ENCODE data around the gene PLCB1. TPM values are rescaled to one million over a fixed set of nuclear protein-coding genes. Genes with fewer than 3 reads are reported as not detected.

Gene PLCB1
- total RNA-seq, 2 donors from 2014 or later, result 1.8 to 3.0 TPM

GRCh38 chr20:8510808-8511207 is 378.7 kb downstream of the PLCB1 start:
- H3K27me3 Mint-ChIP-seq, result no peaks in the 10 kb centered on the region
- H3K36me3 Mint-ChIP-seq (ENCODE audit: low read depth), result no peaks in the 10 kb centered on the region
- no peaks in the 10 kb centered on the region for H3K9me3 Mint-ChIP-seq
- H3K27ac Mint-ChIP-seq, result no peak overlapping the region
- no peaks in the 10 kb centered on the region for H3K4me1 Mint-ChIP-seq
- no peak for ATAC-seq (replicated peaks)
- H3K4me3 Mint-ChIP-seq, result no peak overlapping the region

GRCh38 chr20:8512003-8512402 is 379.9 kb downstream of the PLCB1 start:
- Mint-ChIP-seq H3K36me3 (ENCODE audit: low read depth) (no peaks in the 10 kb centered on the region), H3K4me3 (no peak overlapping the region), H3K27me3 (no peaks in the 10 kb centered on the region)

GRCh38 chr20:8515810-8516435 is 383.9 kb downstream of the PLCB1 start:
- no peaks in the 10 kb centered on the region for H3K9me3 Mint-ChIP-seq
- no peaks in the 10 kb centered on the region for H3K36me3 Mint-ChIP-seq (ENCODE audit: low read depth)
- no peak overlapping the region for H3K27ac Mint-ChIP-seq
- H3K27me3 Mint-ChIP-seq, result no peaks in the 10 kb centered on the region
- H3K4me1 Mint-ChIP-seq, result peaks cover 5% of the 10 kb centered on the region
- no peak overlapping the region for H3K4me3 Mint-ChIP-seq
- ATAC-seq (replicated peaks), result no peak

More at GRCh38 chr20:8512003-8512402, 379.9 kb downstream of the PLCB1 start:
- no peak for ATAC-seq (replicated peaks)
- Mint-ChIP-seq H3K4me1 (no peaks in the 10 kb centered on the region), H3K9me3 (no peaks in the 10 kb centered on the region), H3K27ac (no peak overlapping the region)

- peaks cover 5% of the 10 kb centered on the region for H3K4me1 Mint-ChIP-seq
- no peak for ATAC-seq (replicated peaks)
- no peak overlapping the region for H3K4me3 Mint-ChIP-seq
- H3K9me3 Mint-ChIP-seq, result no peaks in the 10 kb centered on the region
- no peak overlapping the region for H3K27ac Mint-ChIP-seq
- no peaks in the 10 kb centered on the region for H3K27me3 Mint-ChIP-seq
- H3K36me3 Mint-ChIP-seq (ENCODE audit: low read depth), result no peaks in the 10 kb centered on the region
Measured at GRCh38 chr20:8518878-8519277, 386.8 kb downstream of the PLCB1 start.

- H3K9me3 Mint-ChIP-seq, result no peaks in the 10 kb centered on the region
- no peaks in the 10 kb centered on the region for H3K36me3 Mint-ChIP-seq (ENCODE audit: low read depth)
- no peak overlapping the region for H3K27ac Mint-ChIP-seq
- H3K4me1 Mint-ChIP-seq, result peaks cover 5% of the 10 kb centered on the region
- H3K4me3 Mint-ChIP-seq, result no peak overlapping the region
- no peaks in the 10 kb centered on the region for H3K27me3 Mint-ChIP-seq
- ATAC-seq (replicated peaks), result no peak
Measured at GRCh38 chr20:8519887-8520286, 387.8 kb downstream of the PLCB1 start.

GRCh38 chr20:8522168-8522567 is 390.1 kb downstream of the PLCB1 start:
- Mint-ChIP-seq H3K27ac (no peak overlapping the region), H3K4me1 (peaks cover 5% of the 10 kb centered on the region), H3K36me3 (ENCODE audit: low read depth) (no peaks in the 10 kb centered on the region), H3K4me3 (no peak overlapping the region), H3K27me3 (no peaks in the 10 kb centered on the region), H3K9me3 (no peaks in the 10 kb centered on the region)
- no peak for ATAC-seq (replicated peaks)

- H3K27me3 Mint-ChIP-seq, result no peaks in the 10 kb centered on the region
- no peaks in the 10 kb centered on the region for H3K9me3 Mint-ChIP-seq
- ATAC-seq (replicated peaks), result no peak
- H3K36me3 Mint-ChIP-seq (ENCODE audit: low read depth), result no peaks in the 10 kb centered on the region
- no peak overlapping the region for H3K27ac Mint-ChIP-seq
- no peak overlapping the region for H3K4me3 Mint-ChIP-seq
- H3K4me1 Mint-ChIP-seq, result peaks cover 5% of the 10 kb centered on the region
Measured at GRCh38 chr20:8523684-8524083, 391.6 kb downstream of the PLCB1 start.

GRCh38 chr20:8524101-8525016 is 392.3 kb downstream of the PLCB1 start:
- no peaks in the 10 kb centered on the region for H3K27me3 Mint-ChIP-seq
- H3K4me1 Mint-ChIP-seq, result no peaks in the 10 kb centered on the region
- H3K36me3 Mint-ChIP-seq (ENCODE audit: low read depth), result no peaks in the 10 kb centered on the region
- H3K9me3 Mint-ChIP-seq, result no peaks in the 10 kb centered on the region
- ATAC-seq (replicated peaks), result no peak
- no peak overlapping the region for H3K4me3 Mint-ChIP-seq
- no peak overlapping the region for H3K27ac Mint-ChIP-seq

- Mint-ChIP-seq H3K27me3 (no peaks in the 10 kb centered on the region), H3K4me3 (no peak overlapping the region), H3K9me3 (no peaks in the 10 kb centered on the region), H3K36me3 (ENCODE audit: low read depth) (no peaks in the 10 kb centered on the region), H3K27ac (no peak overlapping the region), H3K4me1 (no peaks in the 10 kb centered on the region)
- no peak for ATAC-seq (replicated peaks)
Measured at GRCh38 chr20:8525017-8525343, 392.9 kb downstream of the PLCB1 start.

GRCh38 chr20:8526610-8527009 is 394.5 kb downstream of the PLCB1 start:
- no peaks in the 10 kb centered on the region for H3K9me3 Mint-ChIP-seq
- no peak for ATAC-seq (replicated peaks)
- H3K36me3 Mint-ChIP-seq (ENCODE audit: low read depth), result no peaks in the 10 kb centered on the region
- no peak overlapping the region for H3K4me3 Mint-ChIP-seq
- H3K27ac Mint-ChIP-seq, result no peak overlapping the region
- H3K27me3 Mint-ChIP-seq, result no peaks in the 10 kb centered on the region
- H3K4me1 Mint-ChIP-seq, result no peaks in the 10 kb centered on the region

GRCh38 chr20:8527998-8528723 is 396.1 kb downstream of the PLCB1 start:
- no peaks in the 10 kb centered on the region for H3K36me3 Mint-ChIP-seq (ENCODE audit: low read depth)
- H3K4me1 Mint-ChIP-seq, result no peaks in the 10 kb centered on the region
- no peaks in the 10 kb centered on the region for H3K9me3 Mint-ChIP-seq
- no peak overlapping the region for H3K27ac Mint-ChIP-seq
- ATAC-seq (replicated peaks), result no peak
- no peak overlapping the region for H3K4me3 Mint-ChIP-seq
- H3K27me3 Mint-ChIP-seq, result no peaks in the 10 kb centered on the region

GRCh38 chr20:8530022-8530421 is 398.0 kb downstream of the PLCB1 start:
- Mint-ChIP-seq H3K4me3 (no peak overlapping the region), H3K4me1 (no peaks in the 10 kb centered on the region), H3K36me3 (ENCODE audit: low read depth) (no peaks in the 10 kb centered on the region), H3K27ac (no peak overlapping the region), H3K27me3 (no peaks in the 10 kb centered on the region), H3K9me3 (no peaks in the 10 kb centered on the region)
- no peak for ATAC-seq (replicated peaks)

- H3K4me1 Mint-ChIP-seq, result no peaks in the 10 kb centered on the region
Measured at GRCh38 chr20:8532169-8532568, 400.1 kb downstream of the PLCB1 start.

GRCh38 chr20:8534368-8535160 is 402.5 kb downstream of the PLCB1 start:
- Mint-ChIP-seq H3K9me3 (no peaks in the 10 kb centered on the region), H3K27me3 (no peaks in the 10 kb centered on the region), H3K4me3 (no peak overlapping the region), H3K27ac (no peak overlapping the region), H3K36me3 (ENCODE audit: low read depth) (no peaks in the 10 kb centered on the region), H3K4me1 (no peaks in the 10 kb centered on the region)
- ATAC-seq (replicated peaks), result no peak

More at GRCh38 chr20:8532169-8532568, 400.1 kb downstream of the PLCB1 start:
- Mint-ChIP-seq H3K27ac (no peak overlapping the region), H3K36me3 (ENCODE audit: low read depth) (no peaks in the 10 kb centered on the region), H3K9me3 (no peaks in the 10 kb centered on the region), H3K27me3 (no peaks in the 10 kb centered on the region), H3K4me3 (no peak overlapping the region)
- no peak for ATAC-seq (replicated peaks)
